ENCODE data around the gene LPP.

- TF ChIP-seq EP300 (IDR thresholded peaks at IDR 0.05) (no peak), CTCF (IDR thresholded peaks at IDR 0.05) (no peak)
These were observed 20.3 kb upstream of the LPP start for GRCh38 chr3:188133646-188134045.

Measured in tibial nerve (tissue), 4 donors.